Keratinocyte (primary cell): Measurements from ENCODE around the gene CD93.

Experiments used
- EZH2 ChIP-seq: IDR thresholded peaks from one replicate; pipeline ENCODE4 v1.6.1; 2012; ENCODE audit warnings: inconsistent platforms, mild to moderate bottlenecking, low read length, moderate library complexity
- TF ChIP-seq, protein P1 (sequence below), 3 experiments: IDR thresholded peaks in 1 of 3; conservative IDR thresholded peaks in 1 of 3; optimal IDR thresholded peaks in 1 of 3; 2 replicates in 2 of 3; 3 replicates in 1 of 3; pipeline versions ENCODE3 to v1.5.1; 2011; ENCODE audit warnings: low read length in 3 of 3, mild to moderate bottlenecking in 3 of 3, moderate library complexity in 2 of 3, control low read depth in 1 of 3, inconsistent platforms in 1 of 3; ENCODE audit not compliant: insufficient read depth in 2 of 3; ENCODE audit errors: extremely low read depth in 1 of 3

DNA sequence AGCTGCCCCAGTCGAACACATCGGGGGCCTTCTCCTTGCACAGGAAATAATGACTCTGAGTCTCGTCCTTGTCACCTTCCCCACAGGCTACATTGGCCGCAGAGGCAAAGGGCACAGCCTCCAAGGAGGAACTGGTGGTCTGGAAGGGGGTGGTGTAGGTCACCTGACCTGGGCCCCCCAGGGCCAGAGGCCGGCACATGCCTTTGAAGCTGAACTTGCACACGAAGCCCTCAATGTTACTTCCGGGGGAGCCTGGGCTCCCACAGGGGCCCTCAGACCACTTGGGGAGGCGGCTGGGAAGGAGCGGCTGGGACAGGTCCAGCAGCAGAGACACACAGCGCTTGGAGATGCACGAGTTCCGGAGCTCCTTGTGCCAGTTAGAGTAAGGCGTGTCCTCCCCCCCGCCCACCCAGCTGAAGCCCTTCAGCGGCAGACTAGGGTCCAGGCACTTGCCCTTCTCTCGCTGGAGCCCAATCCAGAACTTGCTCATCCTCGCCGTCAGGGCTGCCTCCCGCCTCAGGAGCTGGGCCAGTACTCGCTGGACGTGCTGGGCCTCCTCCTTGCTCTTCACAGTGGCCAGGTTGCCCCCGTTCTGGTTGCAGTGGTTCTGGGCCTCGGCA, 578 bp downstream of the CD93 start:
- TF ChIP-seq, protein P1, sequence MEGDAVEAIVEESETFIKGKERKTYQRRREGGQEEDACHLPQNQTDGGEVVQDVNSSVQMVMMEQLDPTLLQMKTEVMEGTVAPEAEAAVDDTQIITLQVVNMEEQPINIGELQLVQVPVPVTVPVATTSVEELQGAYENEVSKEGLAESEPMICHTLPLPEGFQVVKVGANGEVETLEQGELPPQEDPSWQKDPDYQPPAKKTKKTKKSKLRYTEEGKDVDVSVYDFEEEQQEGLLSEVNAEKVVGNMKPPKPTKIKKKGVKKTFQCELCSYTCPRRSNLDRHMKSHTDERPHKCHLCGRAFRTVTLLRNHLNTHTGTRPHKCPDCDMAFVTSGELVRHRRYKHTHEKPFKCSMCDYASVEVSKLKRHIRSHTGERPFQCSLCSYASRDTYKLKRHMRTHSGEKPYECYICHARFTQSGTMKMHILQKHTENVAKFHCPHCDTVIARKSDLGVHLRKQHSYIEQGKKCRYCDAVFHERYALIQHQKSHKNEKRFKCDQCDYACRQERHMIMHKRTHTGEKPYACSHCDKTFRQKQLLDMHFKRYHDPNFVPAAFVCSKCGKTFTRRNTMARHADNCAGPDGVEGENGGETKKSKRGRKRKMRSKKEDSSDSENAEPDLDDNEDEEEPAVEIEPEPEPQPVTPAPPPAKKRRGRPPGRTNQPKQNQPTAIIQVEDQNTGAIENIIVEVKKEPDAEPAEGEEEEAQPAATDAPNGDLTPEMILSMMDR (optimal IDR thresholded peaks at IDR 0.05 in 1 of 3, IDR thresholded peaks at IDR 0.05 in 1 of 3, conservative IDR thresholded peaks at IDR 0.05 in 1 of 3; ENCODE audit: extremely low read depth in 1 of 3, insufficient read depth in 2 of 3, low read length in 3 of 3), result no peak
- no peak for TF ChIP-seq EZH2
